Left forelimb (tissue), 1 donor: ENCODE data around the gene SYNDIG1.

Source experiments
- DNase-seq: peaks from one replicate; pipeline ENCODE4 v3.0.0-alpha.2; 2018; ENCODE audit warnings: low spot score

The SYNDIG1 gene

GRCh38 chr20:24560571-24561491 is 91.4 kb downstream of the SYNDIG1 start:
- DNase-seq = peak; percentile 48

GRCh38 chr20:24565835-24566351 is 96.5 kb downstream of the SYNDIG1 start:
- DNase-seq = peak; percentile 8

- peak; percentile 15 for DNase-seq
Observed at GRCh38 chr20:24566656-24567055, 97.2 kb downstream of the SYNDIG1 start.

- DNase-seq = peak; percentile 25
Observed at GRCh38 chr20:24567508-24567907, 98.1 kb downstream of the SYNDIG1 start.

- DNase-seq = peak; percentile 40
Observed at GRCh38 chr20:24568842-24569241, 99.4 kb downstream of the SYNDIG1 start.

- no peak for DNase-seq
Observed at GRCh38 chr20:24571159-24571558, 101.7 kb downstream of the SYNDIG1 start.

- no peak for DNase-seq
Observed at GRCh38 chr20:24572140-24572539, 102.7 kb downstream of the SYNDIG1 start.

GRCh38 chr20:24572862-24573261 is 103.4 kb downstream of the SYNDIG1 start:
- no peak for DNase-seq

- no peak for DNase-seq
Observed at GRCh38 chr20:24573557-24573956, 104.1 kb downstream of the SYNDIG1 start.

GRCh38 chr20:24574307-24574706 is 104.9 kb downstream of the SYNDIG1 start:
- no peak for DNase-seq

GRCh38 chr20:24574797-24575196 is 105.4 kb downstream of the SYNDIG1 start:
- DNase-seq = no peak

GRCh38 chr20:24575811-24576210 is 106.4 kb downstream of the SYNDIG1 start:
- no peak for DNase-seq

- DNase-seq = no peak
Observed at GRCh38 chr20:24576447-24576846, 107.0 kb downstream of the SYNDIG1 start.

GRCh38 chr20:24577271-24577909 is 108.0 kb downstream of the SYNDIG1 start:
- no peak for DNase-seq

- DNase-seq = no peak
Observed at GRCh38 chr20:24578567-24579415, 109.4 kb downstream of the SYNDIG1 start.

GRCh38 chr20:24579475-24579874 is 110.0 kb downstream of the SYNDIG1 start:
- DNase-seq = no peak

GRCh38 chr20:24580006-24580405 is 110.6 kb downstream of the SYNDIG1 start:
- no peak for DNase-seq

GRCh38 chr20:24580855-24581254 is 111.4 kb downstream of the SYNDIG1 start:
- no peak for DNase-seq

GRCh38 chr20:24581443-24582170 is 112.2 kb downstream of the SYNDIG1 start:
- DNase-seq = no peak

GRCh38 chr20:24582373-24583168 is 113.1 kb downstream of the SYNDIG1 start:
- DNase-seq = no peak
